OCI-LY7 (cell line): Measurements from ENCODE around the gene CST6. TPM values are rescaled to one million over a fixed set of nuclear protein-coding genes. Genes with fewer than 3 reads are reported as not detected.

Experiments used
- BruUV-seq: library from RNA; stranded (reverse); fragments of 400-500 nt; replicated peaks from 2 replicates; lab custom pipeline; 2021; lab: Mats Ljungman, UMichigan
- CTCF ChIA-PET: fragments of 300-600 bp; sonication (Branson Sonifier 250); formaldehyde crosslinking; loops from one replicate; lab custom pipeline; 2022; ENCODE audit warnings: antibody characterized with exemption; ENCODE audit not compliant: unreplicated experiment; lab: Charles Lee
- POLR2A ChIA-PET: fragments of 300-600 bp; sonication (Branson Sonifier 250); formaldehyde crosslinking; loops from one replicate; lab custom pipeline; 2022; ENCODE audit warnings: antibody characterized with exemption; lab: Charles Lee
- DNase-seq: peaks from one replicate; pipeline ENCODE4 v3.0.0-alpha.2; 2015; ENCODE audit warnings: low spot score
- H2AFZ ChIP-seq: fragments of 200-600 bp; sonication (generic), shearing (Covaris generic); 2 replicates; pipeline ENCODE4 v1.6.1; 2014; ENCODE audit warnings: mild to moderate bottlenecking, antibody characterized with exemption, low read length, moderate library complexity
- H3K27ac ChIP-seq: fragments of 200-600 bp; sonication (generic); 2 replicates; pipeline ENCODE4 v1.5.1; 2014; ENCODE audit warnings: mixed run types, low read depth, mild to moderate bottlenecking, moderate library complexity, low read length, inconsistent platforms; ENCODE audit not compliant: poor library complexity, severe bottlenecking
- H3K36me3 ChIP-seq: fragments of 200-600 bp; sonication (generic); 2 replicates; pipeline ENCODE4 v1.6.1; 2014; ENCODE audit warnings: mild to moderate bottlenecking, antibody characterized with exemption, low read length, moderate library complexity, mixed read lengths; ENCODE audit not compliant: insufficient read depth
- H3K4me1 ChIP-seq: fragments of 200-600 bp; sonication (generic); 2 replicates; pipeline ENCODE4 v1.5.1; 2014; ENCODE audit warnings: mild to moderate bottlenecking, low read length; ENCODE audit not compliant: insufficient read depth, poor library complexity, severe bottlenecking
- H3K4me2 ChIP-seq: fragments of 200-600 bp; sonication (generic); 2 replicates; pipeline ENCODE4 v1.6.1; 2014; ENCODE audit warnings: mild to moderate bottlenecking, low read length
- H3K4me3 ChIP-seq: fragments of 200-600 bp; sonication (generic); 2 replicates; pipeline ENCODE4 v1.5.1; 2014; ENCODE audit warnings: mild to moderate bottlenecking, low read depth, low read length; ENCODE audit not compliant: poor library complexity, severe bottlenecking
- H3K79me2 ChIP-seq: fragments of 200-600 bp; sonication (generic); 2 replicates; pipeline ENCODE4 v1.6.1; 2016; ENCODE audit warnings: low read depth, mild to moderate bottlenecking, low read length, moderate library complexity, mixed read lengths; ENCODE audit not compliant: insufficient read depth
- H3K9me2 ChIP-seq: fragments of 200-600 bp; sonication (generic); 2 replicates; pipeline ENCODE4 v1.6.1; 2016; ENCODE audit warnings: mild to moderate bottlenecking, low read length, mixed read lengths; ENCODE audit not compliant: insufficient read depth
- H3K9me3 ChIP-seq: fragments of 200-600 bp; sonication (generic); 2 replicates; pipeline ENCODE4 v1.6.1; 2014; ENCODE audit warnings: mild to moderate bottlenecking, mixed run types, low read length, mixed read lengths
- H4K20me1 ChIP-seq: fragments of 200-600 bp; sonication (generic); 2 replicates; pipeline ENCODE4 v1.6.1; 2014; ENCODE audit warnings: mild to moderate bottlenecking, antibody characterized with exemption, low read length, moderate library complexity, mixed read lengths; ENCODE audit not compliant: insufficient read depth
- CTCF ChIP-seq: fragments of 200-600 bp; sonication (generic); conservative IDR thresholded peaks from 2 replicates; pipeline ENCODE4 v1.5.1; 2014; ENCODE audit warnings: mild to moderate bottlenecking, antibody characterized with exemption, low read length, moderate library complexity, mixed read lengths
- EZH2phosphoT487 ChIP-seq: fragments of 200-600 bp; sonication (generic); IDR thresholded peaks from 2 replicates; pipeline ENCODE4 v1.6.1; 2018; ENCODE audit warnings: low read depth, borderline replicate concordance, mild to moderate bottlenecking, mixed run types, antibody characterized with exemption, low read length, moderate library complexity, mixed read lengths
- intact Hi-C: fragments of 100-400 bp; cut with micrococcal nuclease; formaldehyde crosslinking; loops from one replicate; pipeline ENCODE4 v1.10.0; 2022; ENCODE audit not compliant: unreplicated experiment
- total RNA-seq, 2 experiments: library from RNA; depleted of rRNA in 1 of 2; stranded (reverse); fragments of >200 nt in 1 of 2; shearing (Covaris generic) in 1 of 2; gene quantifications; 2 replicates each; pipeline ENCODE4 v1.2.3, GENCODE V29; 2014 to 2022

Gene CST6
- total RNA-seq, 2 experiments from 2014 or later = not detected

- Histone ChIP-seq H3K9me2 (no peaks in the 10 kb centered on the region), H3K4me3 (no peak overlapping the region), H3K27ac (no peak overlapping the region), H3K9me3 (no peaks in the 10 kb centered on the region), H4K20me1 (no peaks in the 10 kb centered on the region), H3K36me3 (peaks cover 41% of the 10 kb centered on the region; the same call in 1 of the 2 replicates), H2AFZ (no peak overlapping the region), H3K4me2 (no peak overlapping the region), H3K4me1 (no peaks in the 10 kb centered on the region), H3K79me2 (no peaks in the 10 kb centered on the region)
- intact Hi-C loops = no loop called here
- no TSS peak for BruUV-seq
- no peak for DNase-seq
- ChIA-PET CTCF (no interaction called here), POLR2A (no interaction called here)
- no peak for TF ChIP-seq EZH2phosphoT487
- no peak for TF ChIP-seq CTCF
Measured at GRCh38 chr11:65979261-65979759, 32.5 kb upstream of the CST6 start.

GRCh38 chr11:65981101-65981740, 30.6 kb upstream of the CST6 start:
- TF ChIP-seq EZH2phosphoT487 = no peak
- TF ChIP-seq CTCF = no peak
- BruUV-seq = no TSS peak
- Histone ChIP-seq H3K4me2 (no peak overlapping the region), H3K9me3 (no peaks in the 10 kb centered on the region), H3K4me3 (no peak overlapping the region), H4K20me1 (no peaks in the 10 kb centered on the region), H3K36me3 (peaks cover 39% of the 10 kb centered on the region; the same call in 1 of the 2 replicates), H3K9me2 (no peaks in the 10 kb centered on the region), H3K27ac (no peak overlapping the region), H3K4me1 (no peaks in the 10 kb centered on the region), H2AFZ (no peak overlapping the region), H3K79me2 (no peaks in the 10 kb centered on the region)
- ChIA-PET POLR2A (no interaction called here), CTCF (no interaction called here)
- no peak for DNase-seq
- intact Hi-C loops = no loop called here
